Gastroesophageal sphincter (tissue), 4 donors: ENCODE results near the gene C8G. TPM values are rescaled to one million over a fixed set of nuclear protein-coding genes. Genes with fewer than 3 reads are reported as not detected.

Experiments used
- ATAC-seq: fragments of 150-250 bp; one replicate; pipeline ENCODE4 v1.9.1; 2016; ENCODE audit warnings: mild to moderate bottlenecking, moderate library complexity
- H3K27ac ChIP-seq, 4 donors: fragments of 200-600 bp; sonication (generic) in 3 of 4; 1 replicate in 3 of 4; 2 replicates in 1 of 4; pipeline ENCODE4 v1.5.1; 2016 to 2019
- H3K27me3 ChIP-seq: fragments of 200-600 bp; sonication (generic); one replicate; pipeline ENCODE4 v1.5.1; 2019
- H3K36me3 ChIP-seq, 2 donors: fragments of 200-600 bp; sonication (generic); one replicate each; pipeline ENCODE4 v1.5.1; 2019; ENCODE audit warnings: control low read depth in 1 of 2
- H3K4me1 ChIP-seq, 3 donors: fragments of 200-600 bp; sonication (generic); 1 replicate in 2 of 3; 2 replicates in 1 of 3; pipeline ENCODE4 v1.5.1; 2016 to 2019; ENCODE audit warnings: control low read depth in 2 of 3
- H3K4me3 ChIP-seq, 2 donors: fragments of 200-600 bp; sonication (generic); one replicate each; pipeline ENCODE4 v1.5.1; 2019; ENCODE audit warnings: mild to moderate bottlenecking in 1 of 2, moderate library complexity in 1 of 2
- H3K9me3 ChIP-seq, 3 donors: fragments of 200-600 bp; sonication (generic); one replicate each; pipeline ENCODE4 v1.5.1; 2017 to 2019; ENCODE audit warnings: control low read depth in 2 of 3
- CTCF ChIP-seq, 4 experiments: fragments of 200-600 bp in 2 of 4; fragments of 450-650 bp in 2 of 4; sonication (generic) in 1 of 4; IDR thresholded peaks; one replicate each; pipeline ENCODE4 v1.5.1; 2017 to 2019; ENCODE audit warnings: antibody characterized with exemption in 4 of 4, mild to moderate bottlenecking in 2 of 4, moderate library complexity in 2 of 4
- EP300 ChIP-seq: sonication (generic); formaldehyde crosslinking; IDR thresholded peaks from one replicate; pipeline ENCODE4 v1.6.1; 2017; ENCODE audit warnings: antibody characterized with exemption, mild to moderate bottlenecking
- POLR2A ChIP-seq, 2 donors: fragments of 450-650 bp; IDR thresholded peaks; one replicate each; pipeline ENCODE4 v1.6.1; 2017; ENCODE audit warnings: antibody characterized with exemption in 2 of 2, mild to moderate bottlenecking in 2 of 2, moderate library complexity in 1 of 2
- POLR2AphosphoS5 ChIP-seq: sonication (generic); formaldehyde crosslinking; IDR thresholded peaks from one replicate; pipeline ENCODE4 v1.6.1; 2017; ENCODE audit warnings: antibody characterized with exemption
- WGBS, 2 donors: methylation state at CpG; one replicate each; pipeline ENCODE4 v1.1.5; 2018; ENCODE audit warnings: low coverage in 1 of 2; 5-methylcytosine and 5-hydroxymethylcytosine counted together
- total RNA-seq, 4 donors: library from RNA; depleted of rRNA; stranded (reverse); fragments of >200 nt; gene quantifications; one replicate each; pipeline ENCODE4 v1.1.0, GENCODE V29; 2016

The C8G gene
- total RNA-seq, 4 donors from 2014 or later, result not detected

- H3K27ac ChIP-seq, result no peak overlapping the region
Observed at GRCh38 chr9:136994180-136994887, 49.3 kb downstream of the C8G start.

GRCh38 chr9:136994888-136995230 is 49.8 kb downstream of the C8G start:
- no CpG with 5 or more reads among the region's 40 CpGs for WGBS, 2 donors
- Histone ChIP-seq H3K9me3 (no peaks in the 10 kb centered on the region), H3K36me3 (peaks cover 0 to 18% of the 10 kb centered on the region in 2 donors), H3K27me3 (peaks cover 55% of the 10 kb centered on the region), H3K27ac (no peak overlapping the region), H3K4me1 (peaks cover 0 to 53% (median 31%) of the 10 kb centered on the region in 3 donors), H3K4me3 (peak overlapping the region in 1 of 2 donors; percentile 28)
- ATAC-seq, result no peak
- TF ChIP-seq CTCF (IDR thresholded peaks at IDR 0.05) (no peak), POLR2AphosphoS5 (no peak), EP300 (no peak), POLR2A (IDR thresholded peaks at IDR 0.05) (no peak)

More at GRCh38 chr9:136994180-136994887, 49.3 kb downstream of the C8G start:
- no peak for ATAC-seq
- peaks cover 54% of the 10 kb centered on the region for H3K27me3 ChIP-seq
- no CpG with 5 or more reads among the region's 54 CpGs for WGBS, 2 donors
- H3K9me3 ChIP-seq, result no peaks in the 10 kb centered on the region
- peaks cover 0 to 18% of the 10 kb centered on the region in 2 donors for H3K36me3 ChIP-seq
- peaks cover 0 to 53% (median 31%) of the 10 kb centered on the region in 3 donors for H3K4me1 ChIP-seq
- peak overlapping the region in 1 of 2 donors; percentile 28 for H3K4me3 ChIP-seq
- TF ChIP-seq POLR2A (IDR thresholded peaks at IDR 0.05) (no peak), POLR2AphosphoS5 (no peak), EP300 (no peak), CTCF (IDR thresholded peaks at IDR 0.05) (no peak)

- Histone ChIP-seq H3K4me3 (peak overlapping the region in 1 of 2 donors; percentile 28), H3K27ac (peak overlapping the region in 1 of 4 donors; percentile 35), H3K9me3 (no peaks in the 10 kb centered on the region), H3K36me3 (peaks cover 0 to 18% of the 10 kb centered on the region in 2 donors), H3K27me3 (peaks cover 58% of the 10 kb centered on the region), H3K4me1 (peaks cover 0 to 53% (median 31%) of the 10 kb centered on the region in 3 donors)
- no peak for ATAC-seq
- TF ChIP-seq EP300, result no peak
- TF ChIP-seq CTCF (IDR thresholded peaks at IDR 0.05), result no peak
- no peak for TF ChIP-seq POLR2AphosphoS5
- WGBS, 2 donors, result no CpG with 5 or more reads among the region's 30 CpGs
Observed at GRCh38 chr9:136995362-136995761, 50.3 kb downstream of the C8G start.

GRCh38 chr9:136995772-136996311 is 50.8 kb downstream of the C8G start:
- Histone ChIP-seq H3K9me3 (no peaks in the 10 kb centered on the region), H3K27ac (peak overlapping the region in 1 of 4 donors; percentile 35), H3K4me3 (peak overlapping the region in 1 of 2 donors; percentile 28), H3K4me1 (peaks cover 0 to 53% (median 31%) of the 10 kb centered on the region in 3 donors), H3K36me3 (peaks cover 0 to 18% of the 10 kb centered on the region in 2 donors), H3K27me3 (peaks cover 58% of the 10 kb centered on the region)
- TF ChIP-seq POLR2A (IDR thresholded peaks at IDR 0.05) (no peak), CTCF (IDR thresholded peaks at IDR 0.05) (no peak), EP300 (no peak), POLR2AphosphoS5 (no peak)
- ATAC-seq, result no peak
- WGBS, 2 donors, result no CpG with 5 or more reads among the region's 12 CpGs

Other genes with a start within 250 kb of the C8G start
- 10 to 100 TPM in 2 of 4 donors, 1 to 10 TPM in 2; 7.8 to 24.4 (median 11.2) TPM for gene DIPK1B, start 232.7 kb upstream of the C8G start, total RNA-seq
- gene LCN10, start 202.3 kb upstream of the C8G start, total RNA-seq, result 10 to 100 TPM in 2 of 4 donors, 1 to 10 TPM in 2; 3.9 to 16.5 (median 9.9) TPM
- gene LCN6, start 196.7 kb upstream of the C8G start, total RNA-seq, result 10 to 100 TPM; 16.2 to 31.4 (median 22.7) TPM
- gene LCN8, start 187.0 kb upstream of the C8G start, total RNA-seq, result not detected
- gene LCN15, start 180.7 kb upstream of the C8G start, total RNA-seq, result not detected
- gene TMEM141, start 153.9 kb upstream of the C8G start, total RNA-seq, result 10 to 100 TPM; 33.0 to 51.5 (median 40.4) TPM
- gene CCDC183, start 148.9 kb upstream of the C8G start, total RNA-seq, result 1 to 10 TPM in 3 of 4 donors, not detected in 1; 1.4 to 3.4 (median 2.0) TPM
- 100 to 1,000 TPM in 1 of 4 donors, 10 to 100 TPM in 3; 54.8 to 109 (median 71.2) TPM for gene RABL6, start 137.3 kb upstream of the C8G start, total RNA-seq
- gene AJM1, start 102.8 kb upstream of the C8G start, total RNA-seq, result 10 to 100 TPM in 1 of 4 donors, 1 to 10 TPM in 3; 2.5 to 10.9 (median 5.7) TPM
- gene PHPT1, start 95.8 kb upstream of the C8G start, total RNA-seq, result 10 to 100 TPM; 33.7 to 63.5 (median 43.7) TPM
- 1 to 10 TPM; 1.0 to 2.2 (median 1.8) TPM for gene MAMDC4, start 92.9 kb upstream of the C8G start, total RNA-seq
- gene EDF1, start 78.9 kb upstream of the C8G start, total RNA-seq, result 100 to 1,000 TPM; 283 to 353 (median 323) TPM
- 10 to 100 TPM in 2 of 4 donors, 1 to 10 TPM in 2; 3.8 to 17.1 (median 11.1) TPM for gene TRAF2, start 58.7 kb upstream of the C8G start, total RNA-seq
- 100 to 1,000 TPM; 171 to 310 (median 236) TPM for gene FBXW5, start 505 bp upstream of the C8G start, total RNA-seq
- gene LCN12, start 7.0 kb downstream of the C8G start, total RNA-seq, result not detected
- gene PTGDS, start 32.3 kb downstream of the C8G start, total RNA-seq, result 100 to 1,000 TPM in 1 of 4 donors, 10 to 100 TPM in 2, 1 to 10 TPM in 1; 7.4 to 132 (median 29.7) TPM
- under 1 TPM in 2 of 4 donors, not detected in 2; 0.40 TPM for gene LCNL1, start 37.8 kb downstream of the C8G start, total RNA-seq
- 10 to 100 TPM; 24.2 to 42.6 (median 36.1) TPM for gene PAXX, start 47.2 kb downstream of the C8G start, total RNA-seq
- gene CLIC3, start 51.3 kb downstream of the C8G start, total RNA-seq, result 1 to 10 TPM in 3 of 4 donors, under 1 TPM in 1; 0.81 to 5.4 (median 2.2) TPM
- 10 to 100 TPM; 13.5 to 24.3 (median 19.3) TPM for gene ABCA2, start 83.0 kb downstream of the C8G start, total RNA-seq
- gene FUT7, start 86.8 kb downstream of the C8G start, total RNA-seq, result under 1 TPM in 1 of 4 donors, not detected in 3; 0.20 TPM
- 10 to 100 TPM; 50.4 to 69.9 (median 59.5) TPM for gene NPDC1, start 100.9 kb downstream of the C8G start, total RNA-seq
- gene ENTPD2, start 108.8 kb downstream of the C8G start, total RNA-seq, result 1 to 10 TPM in 1 of 4 donors, under 1 TPM in 1, not detected in 2; 0.58 to 1.6 TPM
- gene SAPCD2, start 125.3 kb downstream of the C8G start, total RNA-seq, result 1 to 10 TPM in 1 of 4 donors, under 1 TPM in 3; 0.13 to 1.3 (median 0.19) TPM
- gene UAP1L1, start 132.3 kb downstream of the C8G start, total RNA-seq, result 1 to 10 TPM; 4.2 to 7.3 (median 6.0) TPM
- 10 to 100 TPM; 26.1 to 30.2 (median 29.3) TPM for gene MAN1B1, start 141.7 kb downstream of the C8G start, total RNA-seq
- gene DPP7, start 169.5 kb downstream of the C8G start, total RNA-seq, result 100 to 1,000 TPM in 3 of 4 donors, 10 to 100 TPM in 1; 74.5 to 124 (median 111) TPM
- under 1 TPM in 2 of 4 donors, not detected in 2; 0.08 to 0.13 TPM for gene GRIN1, start 193.9 kb downstream of the C8G start, total RNA-seq
- 1 to 10 TPM in 1 of 4 donors, not detected in 3; 7.7 TPM for gene LRRC26, start 224.8 kb downstream of the C8G start, total RNA-seq
- gene TMEM210, start 226.8 kb downstream of the C8G start, total RNA-seq, result not detected
- gene ANAPC2, start 243.3 kb downstream of the C8G start, total RNA-seq, result 10 to 100 TPM; 11.9 to 32.1 (median 23.7) TPM
- gene SSNA1, start 243.4 kb downstream of the C8G start, total RNA-seq, result 10 to 100 TPM; 56.8 to 99.0 (median 73.8) TPM